ENCODE results near the gene MFAP4.

DNA sequence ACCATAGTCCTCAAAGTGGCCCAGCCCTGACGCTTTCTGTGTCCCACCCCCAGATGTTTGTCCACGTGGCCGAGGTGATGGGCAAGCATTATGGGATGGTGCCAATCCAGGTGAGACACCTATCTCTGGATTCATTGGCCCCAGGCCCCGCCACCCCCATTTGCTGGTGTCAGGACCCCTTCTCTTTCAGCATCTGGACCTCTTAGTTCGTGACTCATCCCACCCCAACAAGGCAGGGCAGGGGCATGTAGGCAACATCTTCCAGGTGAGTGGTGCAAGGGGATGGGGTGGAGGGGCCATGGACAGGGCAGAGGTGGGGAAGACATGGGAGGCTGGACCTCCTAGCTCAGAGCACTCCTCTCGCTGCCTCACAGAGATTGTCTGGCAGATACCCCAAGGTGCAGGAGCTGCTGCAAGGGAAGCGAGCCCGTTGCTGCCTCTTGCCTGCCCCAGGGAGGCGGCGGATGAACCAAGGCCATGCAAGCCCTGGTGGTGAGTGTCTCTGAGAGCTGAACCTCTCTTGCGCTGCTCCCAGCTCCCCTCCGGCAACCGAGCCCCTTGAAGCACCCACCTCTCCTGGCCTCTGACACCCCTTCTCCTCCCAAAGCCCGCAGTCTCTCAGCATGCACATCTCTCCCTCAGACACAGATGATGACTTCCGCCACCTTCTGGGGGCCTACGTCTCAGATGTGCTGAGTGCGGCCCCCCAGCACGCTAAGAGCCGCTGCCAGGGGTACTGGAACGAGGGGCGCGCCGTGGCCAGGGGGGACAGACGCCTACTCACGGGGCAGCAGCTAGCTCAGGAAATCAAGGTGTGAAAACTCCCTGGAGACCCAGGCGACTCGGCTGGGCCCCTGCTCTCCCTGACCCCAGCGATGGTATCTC, 27.6 kb upstream of the MFAP4 start:
- TF ChIP-seq, protein P1, sequence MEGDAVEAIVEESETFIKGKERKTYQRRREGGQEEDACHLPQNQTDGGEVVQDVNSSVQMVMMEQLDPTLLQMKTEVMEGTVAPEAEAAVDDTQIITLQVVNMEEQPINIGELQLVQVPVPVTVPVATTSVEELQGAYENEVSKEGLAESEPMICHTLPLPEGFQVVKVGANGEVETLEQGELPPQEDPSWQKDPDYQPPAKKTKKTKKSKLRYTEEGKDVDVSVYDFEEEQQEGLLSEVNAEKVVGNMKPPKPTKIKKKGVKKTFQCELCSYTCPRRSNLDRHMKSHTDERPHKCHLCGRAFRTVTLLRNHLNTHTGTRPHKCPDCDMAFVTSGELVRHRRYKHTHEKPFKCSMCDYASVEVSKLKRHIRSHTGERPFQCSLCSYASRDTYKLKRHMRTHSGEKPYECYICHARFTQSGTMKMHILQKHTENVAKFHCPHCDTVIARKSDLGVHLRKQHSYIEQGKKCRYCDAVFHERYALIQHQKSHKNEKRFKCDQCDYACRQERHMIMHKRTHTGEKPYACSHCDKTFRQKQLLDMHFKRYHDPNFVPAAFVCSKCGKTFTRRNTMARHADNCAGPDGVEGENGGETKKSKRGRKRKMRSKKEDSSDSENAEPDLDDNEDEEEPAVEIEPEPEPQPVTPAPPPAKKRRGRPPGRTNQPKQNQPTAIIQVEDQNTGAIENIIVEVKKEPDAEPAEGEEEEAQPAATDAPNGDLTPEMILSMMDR (conservative IDR thresholded peaks at IDR 0.05; ENCODE audit: low read length) = no peak
- TF ChIP-seq EZH2phosphoT487 (IDR thresholded peaks at IDR 0.05; ENCODE audit: borderline replicate concordance) = no peak

Measured in Loucy (cell line).